HG03378 (cell line): Measurements from ENCODE around the gene ULBP2.
"Not testable (repeated sequence)": the region's sequence is repeated elsewhere in the genome, so short reads cannot be mapped to it uniquely, and the experiment has no call there.

Experiments
- ATAC-seq: cut with Tn5 transposase; IDR thresholded peaks from one replicate; pipeline ENCODE4 v1.9.1; 2021; ENCODE audit warnings: mild to moderate bottlenecking, moderate library complexity; ENCODE audit not compliant: unreplicated experiment

ULBP2 gene

DNA sequence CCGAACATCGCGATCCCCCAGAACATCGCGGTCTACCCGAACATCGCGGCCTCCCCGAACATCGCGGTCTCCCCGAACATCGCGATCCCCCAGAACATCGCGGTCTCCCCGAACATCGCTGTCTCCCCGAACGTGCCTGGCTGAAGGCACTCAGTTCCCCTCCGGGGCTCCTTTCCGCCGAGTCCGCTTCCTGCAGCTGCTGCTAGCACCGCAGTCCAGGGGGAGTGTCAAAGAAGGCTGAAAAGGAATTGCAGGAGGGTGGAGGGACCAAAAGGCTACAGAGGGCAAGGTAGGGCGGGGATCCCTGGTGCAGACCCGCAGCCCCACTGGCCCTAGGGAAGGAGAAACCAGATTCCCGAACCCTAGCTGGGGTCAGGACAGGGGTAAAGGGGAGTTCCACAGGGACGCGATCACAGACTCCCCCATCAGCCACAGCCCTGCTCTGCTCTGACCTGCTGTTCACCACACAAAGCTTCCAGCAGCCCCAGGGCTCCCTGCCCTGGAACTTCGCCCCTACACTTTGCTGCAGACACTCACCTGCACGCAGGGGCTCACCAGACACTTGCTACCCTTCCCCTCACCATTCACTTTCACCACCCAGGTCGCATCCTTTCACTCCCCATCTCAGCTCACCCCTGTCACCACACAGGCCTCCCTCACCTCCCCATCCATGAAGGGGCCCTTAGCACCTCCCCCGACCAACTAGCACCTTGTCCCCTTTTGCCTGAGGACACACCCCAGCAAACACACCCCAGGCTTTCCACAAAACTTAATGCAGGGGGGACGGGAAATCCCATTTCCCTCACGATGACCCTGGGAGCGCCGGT, 23.6 kb downstream of the ULBP2 start:
- no peak for ATAC-seq

DNA sequence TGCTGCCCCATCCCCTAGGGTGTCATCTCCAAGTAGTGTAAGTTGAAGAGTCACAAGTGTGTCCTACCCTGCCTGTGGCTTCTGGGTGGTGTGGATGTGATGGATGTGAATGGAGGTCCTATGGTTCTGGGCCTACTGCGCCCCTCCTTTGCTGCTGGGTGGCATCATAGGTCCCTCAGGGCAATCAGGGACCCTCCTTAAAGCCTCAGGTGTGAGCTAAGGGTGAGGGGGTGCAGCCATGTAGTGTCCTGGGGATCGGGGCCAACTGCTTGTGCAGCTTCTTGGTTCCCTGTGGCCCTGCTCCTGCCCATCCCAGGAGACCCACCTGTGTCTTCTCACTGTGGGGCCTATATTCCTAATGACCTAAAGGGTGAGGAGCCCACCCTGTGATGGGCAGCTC, 24.5 kb downstream of the ULBP2 start:
- not testable (repeated sequence) for ATAC-seq

DNA sequence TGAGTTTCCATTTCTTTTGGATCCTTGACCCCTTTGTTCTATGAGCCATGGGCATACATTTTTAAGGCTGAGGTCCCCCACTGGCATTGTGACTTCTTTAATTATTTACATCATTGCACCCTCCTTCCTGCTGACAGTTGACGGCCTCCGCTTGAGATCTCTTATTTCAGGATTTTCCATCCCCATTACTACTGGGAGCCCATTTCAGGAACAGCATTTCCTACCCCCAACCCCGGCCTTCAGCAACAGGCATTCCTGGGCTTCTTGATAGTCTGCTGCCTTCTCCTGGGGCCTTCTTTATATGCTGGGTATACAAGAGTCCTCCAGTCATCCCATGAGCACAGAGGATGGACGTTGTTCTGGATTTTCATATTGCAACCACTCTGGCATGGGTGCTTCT, 25.8 kb downstream of the ULBP2 start:
- no peak for ATAC-seq

DNA sequence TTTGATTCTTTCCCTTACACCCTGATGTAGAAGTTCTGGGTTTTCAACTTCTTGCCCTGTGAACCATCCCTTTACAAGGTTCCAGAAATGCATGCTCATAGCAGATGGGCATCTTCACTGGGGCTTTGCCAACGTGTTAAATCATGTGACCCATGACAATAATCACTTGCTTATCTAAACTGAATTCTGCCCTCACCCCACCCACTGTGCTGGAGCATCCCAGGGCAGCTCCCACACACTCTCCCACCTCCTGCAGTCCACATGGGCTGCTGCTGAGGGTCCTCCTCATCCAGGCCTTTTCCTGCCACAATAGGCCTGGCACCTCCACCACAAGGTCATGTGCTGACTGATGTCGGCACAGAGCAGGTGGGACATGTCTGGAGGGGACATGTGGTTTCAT, 26.2 kb downstream of the ULBP2 start:
- ATAC-seq = not testable (repeated sequence)

- not testable (repeated sequence) for ATAC-seq
Measured at GRCh38 chr6:149968909-149969308, 27.1 kb downstream of the ULBP2 start.

DNA sequence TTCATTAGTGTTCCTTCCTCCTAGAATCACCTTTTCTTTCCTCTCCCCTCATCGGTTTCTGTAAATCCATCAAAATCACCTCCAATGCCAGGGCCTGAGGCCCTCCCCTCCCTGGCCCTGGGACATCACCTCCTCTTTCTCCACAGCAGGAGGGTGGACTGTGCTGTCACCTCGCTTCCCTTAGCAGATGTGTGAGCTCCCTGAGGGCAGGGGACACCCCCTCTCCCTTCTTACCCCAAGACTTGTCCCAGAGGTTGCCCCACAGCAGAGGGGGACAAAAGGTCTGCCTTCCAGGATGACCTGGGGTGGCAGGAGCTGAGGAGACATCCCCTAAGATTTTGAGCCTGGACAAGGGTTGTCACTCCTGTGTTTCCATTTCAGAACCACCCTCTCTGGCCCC, 27.8 kb downstream of the ULBP2 start:
- no peak for ATAC-seq

DNA sequence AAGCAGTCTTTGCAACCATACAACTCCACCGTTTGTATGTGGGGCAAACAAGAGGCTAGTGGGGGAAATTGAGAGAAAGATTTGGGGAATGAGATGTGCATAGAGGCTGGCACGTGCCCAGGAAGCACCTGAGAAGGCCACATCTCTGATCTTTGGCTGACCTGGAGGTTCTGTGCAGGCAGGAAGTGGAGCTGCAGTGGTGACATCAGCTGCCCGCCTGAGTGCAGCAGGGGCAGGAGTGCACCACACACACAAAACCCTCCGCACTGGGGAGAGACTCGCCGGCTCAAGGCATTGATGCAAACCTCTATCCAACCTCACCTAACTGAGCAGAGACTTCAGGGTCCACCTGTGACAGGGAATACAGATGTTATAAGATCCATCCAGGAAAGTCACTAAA, 32.6 kb downstream of the ULBP2 start:
- not testable (repeated sequence) for ATAC-seq

DNA sequence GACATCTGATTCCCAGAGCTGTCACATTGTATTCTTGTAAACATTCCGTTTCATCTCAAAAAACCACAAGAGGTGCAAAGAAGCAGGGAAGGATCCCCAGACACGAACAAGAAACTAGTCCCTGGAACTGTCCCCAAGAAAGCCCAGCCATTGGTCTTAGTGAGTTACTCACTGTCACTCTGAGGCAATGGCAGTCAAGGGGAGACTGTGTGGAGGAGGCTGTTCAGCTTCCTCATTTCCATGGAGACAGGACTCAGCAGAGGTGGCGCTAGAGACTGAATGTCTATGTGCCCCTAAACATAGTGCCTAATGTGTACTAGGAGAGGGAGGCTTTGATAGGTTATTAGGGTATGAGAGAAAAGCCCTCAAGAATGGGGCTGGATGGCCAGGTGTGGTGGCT, 33.0 kb downstream of the ULBP2 start:
- ATAC-seq = no peak

DNA sequence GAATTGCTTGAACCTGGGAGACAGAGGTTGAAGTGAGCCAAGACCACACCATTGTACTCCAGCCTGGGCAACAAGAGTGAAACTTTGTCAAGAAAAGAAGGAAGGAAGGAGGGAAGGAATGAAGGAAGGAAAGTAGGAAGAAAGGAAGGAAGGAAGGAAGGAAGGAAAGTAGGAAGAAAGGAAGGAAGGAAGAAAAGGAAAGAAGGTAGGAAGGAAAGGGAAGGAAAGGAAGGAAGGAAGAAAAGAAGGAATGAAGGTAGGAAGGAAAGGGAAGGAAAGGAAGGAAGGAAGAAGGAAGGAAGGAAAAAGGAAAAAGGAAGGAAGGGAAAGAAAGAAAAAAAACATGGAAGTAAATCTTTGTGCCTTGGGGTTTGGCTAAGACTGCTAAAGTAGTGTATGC, 33.6 kb downstream of the ULBP2 start:
- no peak for ATAC-seq

- ATAC-seq = no peak
Measured at GRCh38 chr6:149977221-149977620, 35.4 kb downstream of the ULBP2 start.

GRCh38 chr6:149978610-149979009, 36.8 kb downstream of the ULBP2 start:
- ATAC-seq = no peak

- no peak for ATAC-seq
Measured at GRCh38 chr6:149979293-149979692, 37.5 kb downstream of the ULBP2 start.

GRCh38 chr6:149983145-149983544, 41.3 kb downstream of the ULBP2 start:
- no peak for ATAC-seq

DNA sequence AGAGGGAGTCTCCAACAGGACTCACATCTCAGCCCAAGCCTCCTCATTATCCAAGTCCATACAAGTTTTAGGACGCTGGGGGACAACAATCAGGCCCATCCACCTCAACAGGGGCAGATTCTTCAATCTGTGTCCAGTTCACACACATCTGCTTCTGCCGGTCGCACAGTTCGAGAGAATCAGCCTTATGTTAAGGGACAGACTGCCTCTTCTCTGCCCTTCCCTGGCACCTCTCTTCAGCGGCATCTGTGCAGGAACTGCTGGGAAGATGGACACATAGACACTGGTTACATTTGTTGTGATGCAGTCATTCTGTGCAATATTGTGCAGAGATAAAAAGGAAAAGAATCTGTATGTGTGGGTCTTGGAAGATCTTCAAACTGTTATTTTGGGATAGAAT, 43.0 kb downstream of the ULBP2 start:
- ATAC-seq = no peak

DNA sequence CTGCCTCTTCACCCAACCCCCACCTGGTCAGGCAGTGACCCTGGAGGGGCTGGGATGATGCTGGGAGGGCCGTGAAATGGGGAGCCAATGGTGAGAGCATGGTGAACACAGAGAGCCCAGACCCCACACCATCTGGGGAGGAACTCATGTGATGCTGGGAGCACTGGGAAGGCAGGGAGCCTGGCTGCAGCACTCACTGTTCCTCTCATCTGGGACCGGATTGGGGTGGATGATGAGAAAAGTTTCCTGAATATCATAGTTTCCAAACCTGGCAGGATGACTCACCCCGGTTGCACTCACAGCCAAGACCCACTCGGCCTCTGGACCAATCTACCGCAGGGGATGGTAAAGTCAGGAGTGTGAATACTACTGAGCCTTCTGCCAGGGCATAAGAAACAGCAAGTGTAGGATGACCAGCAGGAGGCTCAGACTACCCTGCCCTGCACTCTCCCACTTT, 43.7 kb downstream of the ULBP2 start:
- no peak for ATAC-seq

GRCh38 chr6:149987602-149988107, 45.8 kb downstream of the ULBP2 start:
- ATAC-seq = no peak

DNA sequence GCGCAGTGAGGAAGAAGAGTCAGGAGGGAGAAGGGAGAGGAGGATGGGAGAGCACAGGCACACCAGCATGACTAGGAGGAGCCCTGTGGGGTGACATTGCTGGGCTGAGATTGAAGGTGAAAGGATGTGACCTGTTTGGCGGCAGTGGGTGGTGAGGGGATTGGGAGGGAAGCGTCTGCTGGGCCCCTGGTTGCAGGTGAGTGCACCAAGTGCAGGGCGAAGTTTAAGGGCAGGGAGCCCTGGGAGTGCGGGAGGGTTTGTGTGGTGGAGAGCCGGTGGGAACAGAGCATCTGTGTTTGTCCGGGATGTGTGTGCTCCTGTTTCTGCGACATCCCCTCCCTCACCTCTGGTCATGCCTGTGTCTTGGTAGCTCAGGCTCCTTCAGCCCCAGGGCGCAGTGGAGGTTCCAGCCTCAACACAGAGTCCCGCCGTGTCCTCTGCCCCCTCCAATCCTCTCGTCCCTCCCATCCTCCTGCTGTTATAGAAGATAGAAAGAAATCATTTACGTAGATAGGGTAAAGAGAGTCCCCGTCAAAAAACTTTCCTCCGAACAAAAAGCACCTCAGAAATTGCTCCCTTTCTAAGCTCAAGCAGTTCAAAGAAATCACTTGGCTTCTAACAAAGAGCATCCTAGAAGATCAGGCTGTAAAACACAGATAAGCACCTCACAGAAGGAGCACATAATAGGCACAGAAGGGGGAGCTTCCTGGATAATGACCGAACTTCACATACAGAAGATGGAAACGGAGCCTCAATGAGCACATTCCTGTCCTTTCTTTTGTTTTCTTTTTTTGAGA, 46.9 kb downstream of the ULBP2 start:
- no peak for ATAC-seq

DNA sequence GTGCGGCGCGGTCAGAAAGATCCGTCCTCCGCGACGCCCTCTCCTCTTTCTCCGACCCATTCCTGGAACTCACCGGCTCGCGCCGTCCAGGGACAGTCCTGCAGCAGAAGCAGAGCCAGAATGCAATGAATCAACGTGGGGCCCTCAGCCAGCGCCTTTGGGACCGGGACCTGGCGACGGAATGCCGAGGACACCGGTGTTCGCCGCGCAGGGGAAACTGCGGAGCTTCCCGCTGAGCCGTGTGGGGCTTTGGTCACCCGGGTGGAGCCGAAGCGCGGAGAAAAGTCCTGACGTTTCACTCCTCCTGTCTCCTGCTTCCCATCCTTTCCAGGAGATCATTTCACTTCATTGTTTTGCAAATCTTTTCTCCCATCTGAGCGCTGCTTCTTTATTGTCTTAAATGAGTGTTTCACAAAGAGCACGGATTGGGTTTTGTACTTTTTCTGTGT, 48.4 kb downstream of the ULBP2 start:
- ATAC-seq = no peak

DNA sequence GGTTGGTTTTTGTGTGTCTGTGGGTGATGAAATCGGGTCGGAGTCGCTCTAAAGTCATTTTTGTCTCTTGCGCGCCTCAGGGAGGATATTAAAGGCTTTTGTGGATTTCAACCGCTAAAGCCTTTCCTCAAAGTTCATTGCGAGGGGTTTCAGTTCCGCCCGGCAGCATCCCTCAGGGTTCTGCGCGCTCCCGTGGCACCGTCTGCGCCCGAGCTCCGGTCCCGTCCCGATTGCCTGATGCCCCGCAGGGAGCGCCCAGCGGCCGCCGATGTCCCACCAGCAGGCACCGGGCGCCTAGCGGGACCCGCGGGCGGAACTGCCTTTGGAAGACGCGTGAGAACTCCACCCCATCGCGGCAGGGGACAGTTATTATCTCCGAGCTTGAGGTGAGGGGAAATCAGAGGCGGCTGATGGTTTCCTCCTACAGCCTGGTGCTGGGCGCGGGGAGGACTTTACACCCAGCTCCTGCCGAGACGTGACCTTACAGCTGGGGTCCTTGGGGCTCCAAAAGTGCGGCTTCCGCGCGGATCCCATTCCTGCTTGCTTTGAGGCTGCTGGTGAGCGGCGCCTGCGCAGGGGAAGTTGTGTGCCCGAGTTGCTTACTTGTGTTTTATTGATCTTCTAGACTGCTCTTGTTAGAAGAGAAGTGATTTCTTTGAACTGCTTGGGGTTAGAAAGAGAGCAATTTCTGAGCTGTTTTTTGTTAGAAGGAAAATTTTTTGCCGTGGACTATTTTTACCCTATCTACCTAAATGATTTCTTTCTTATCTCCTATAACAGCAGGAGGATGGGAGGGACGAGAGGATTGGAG, 49.1 kb downstream of the ULBP2 start:
- ATAC-seq = no peak

DNA sequence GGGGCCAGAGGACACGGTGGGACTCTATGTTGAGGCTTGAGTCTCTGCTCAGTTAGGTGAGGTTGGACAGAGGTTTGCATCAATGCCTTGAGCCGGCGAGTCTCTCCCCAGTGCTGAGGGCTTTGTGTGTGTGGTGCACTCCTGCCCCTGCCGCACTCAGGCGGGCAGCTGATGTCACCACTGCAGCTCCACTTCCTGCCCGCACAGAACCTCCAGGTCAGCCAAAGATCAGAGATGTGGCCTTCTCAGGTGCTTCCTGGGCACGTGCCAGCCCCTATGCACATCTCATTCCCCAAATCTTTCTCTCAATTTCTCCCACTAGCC, 49.6 kb downstream of the ULBP2 start:
- not testable (repeated sequence) for ATAC-seq

DNA sequence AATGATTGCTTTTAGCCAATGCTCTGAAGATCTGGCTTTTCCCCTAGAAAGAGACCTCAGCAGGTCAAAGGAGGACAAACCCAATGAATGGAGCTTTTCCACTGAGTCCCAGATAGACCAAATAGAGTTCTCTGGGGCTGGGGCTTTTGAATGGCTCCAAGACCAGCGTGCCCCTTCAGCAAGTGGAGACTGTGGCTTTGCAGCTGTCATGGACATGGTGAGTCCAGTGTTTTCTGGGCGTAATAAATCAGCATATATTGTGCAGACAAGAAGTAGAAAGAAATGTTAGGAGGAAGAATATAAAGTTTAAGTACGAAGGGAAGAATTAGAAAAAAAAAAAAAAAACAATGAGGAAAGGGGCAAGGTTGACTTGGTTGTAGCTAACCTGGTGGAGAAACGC, 50.0 kb downstream of the ULBP2 start:
- ATAC-seq = no peak
